GM13976 (cell line): Measurements from ENCODE around the gene CREM.

Experiments
- DNase-seq: peaks from one replicate; pipeline ENCODE4 v3.0.0; 2012; ENCODE audit warnings: low spot score
- in situ Hi-C: fragments of 300-500 bp; cut with MboI; formaldehyde crosslinking; loops from one replicate; pipeline ENCODE4 v1.12.0; 2022; ENCODE audit warnings: low sequenced_read_pairs, mixed read lengths, inconsistent platforms; ENCODE audit not compliant: unreplicated experiment
- TF ChIP-seq, protein P1 (sequence below): IDR thresholded peaks from 2 replicates; pipeline ENCODE4 v1.5.1; 2012; ENCODE audit warnings: borderline replicate concordance, mild to moderate bottlenecking; ENCODE audit not compliant: insufficient read depth; ENCODE audit errors: extremely low read depth, missing control alignments, control extremely low read depth

Gene CREM

DNA sequence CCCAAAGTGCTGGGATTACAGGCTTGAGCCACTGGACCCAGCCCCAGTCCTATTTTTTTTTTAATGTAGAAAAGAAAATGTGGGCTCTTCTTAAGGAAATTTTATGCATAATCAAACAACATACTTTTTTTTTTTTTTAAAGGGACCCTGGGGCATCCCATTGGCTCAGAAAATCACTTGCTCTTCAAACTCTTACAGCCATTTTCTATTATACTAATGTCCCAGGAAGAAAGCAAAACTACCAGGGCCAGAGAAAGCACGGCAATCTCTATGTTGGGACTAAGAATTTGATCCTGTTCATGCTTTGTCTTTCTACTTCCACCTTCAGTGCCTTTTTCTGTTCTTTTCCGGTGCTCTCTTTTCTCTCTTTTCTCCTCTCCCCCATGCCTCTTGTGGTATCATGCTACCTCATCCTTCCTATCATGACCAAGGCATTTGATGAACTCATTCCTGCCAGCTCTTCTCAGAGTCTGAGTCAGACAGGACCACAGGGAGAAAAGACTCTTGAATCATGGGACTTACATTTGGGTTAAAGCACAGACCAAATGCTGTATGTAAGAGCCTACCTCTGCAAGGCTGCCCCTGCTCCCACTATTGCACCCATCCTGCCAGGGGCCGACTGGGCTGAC is 133.2 kb downstream of the CREM start:
- DNase-seq, result no peak
- in situ Hi-C loops, result no loop called here
- TF ChIP-seq, protein P1, sequence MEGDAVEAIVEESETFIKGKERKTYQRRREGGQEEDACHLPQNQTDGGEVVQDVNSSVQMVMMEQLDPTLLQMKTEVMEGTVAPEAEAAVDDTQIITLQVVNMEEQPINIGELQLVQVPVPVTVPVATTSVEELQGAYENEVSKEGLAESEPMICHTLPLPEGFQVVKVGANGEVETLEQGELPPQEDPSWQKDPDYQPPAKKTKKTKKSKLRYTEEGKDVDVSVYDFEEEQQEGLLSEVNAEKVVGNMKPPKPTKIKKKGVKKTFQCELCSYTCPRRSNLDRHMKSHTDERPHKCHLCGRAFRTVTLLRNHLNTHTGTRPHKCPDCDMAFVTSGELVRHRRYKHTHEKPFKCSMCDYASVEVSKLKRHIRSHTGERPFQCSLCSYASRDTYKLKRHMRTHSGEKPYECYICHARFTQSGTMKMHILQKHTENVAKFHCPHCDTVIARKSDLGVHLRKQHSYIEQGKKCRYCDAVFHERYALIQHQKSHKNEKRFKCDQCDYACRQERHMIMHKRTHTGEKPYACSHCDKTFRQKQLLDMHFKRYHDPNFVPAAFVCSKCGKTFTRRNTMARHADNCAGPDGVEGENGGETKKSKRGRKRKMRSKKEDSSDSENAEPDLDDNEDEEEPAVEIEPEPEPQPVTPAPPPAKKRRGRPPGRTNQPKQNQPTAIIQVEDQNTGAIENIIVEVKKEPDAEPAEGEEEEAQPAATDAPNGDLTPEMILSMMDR, result no peak

DNA sequence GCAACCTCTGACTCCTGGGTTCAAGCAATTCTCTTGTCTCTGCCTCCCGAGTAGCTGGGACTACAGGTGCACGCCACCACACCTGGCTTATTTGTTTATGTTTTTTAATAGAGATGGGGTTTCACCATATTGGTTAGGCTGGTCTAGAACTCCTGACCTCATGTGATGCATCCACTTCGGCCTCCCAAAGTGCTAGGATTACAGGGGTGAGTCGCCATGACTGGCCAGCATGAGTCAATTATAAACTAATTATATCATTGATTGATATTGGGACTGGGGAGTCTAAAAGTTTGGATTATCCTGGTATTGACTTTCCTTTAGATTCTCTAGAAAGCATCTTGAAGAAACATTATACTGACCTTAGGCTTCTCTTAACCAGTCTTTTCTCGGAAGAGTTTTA is 135.8 kb downstream of the CREM start:
- DNase-seq, result no peak
- in situ Hi-C loops, result no loop called here
- TF ChIP-seq, protein P1, result no peak
